ENCODE results near the gene OBI1.

Gene OBI1

GRCh38 chr13:78602561-78603239 lies 56.3 kb downstream of the OBI1 start:
- no peak for DNase-seq (ENCODE audit: low read depth in 2 of 2)

- DNase-seq (ENCODE audit: low read depth in 2 of 2) = no peak
These were observed 56.9 kb downstream of the OBI1 start for GRCh38 chr13:78601874-78602560.

- DNase-seq (ENCODE audit: low read depth in 2 of 2) = no peak
These were observed 57.7 kb downstream of the OBI1 start for GRCh38 chr13:78601124-78601873.

- DNase-seq (ENCODE audit: low read depth in 2 of 2) = no peak
These were observed 58.6 kb downstream of the OBI1 start for GRCh38 chr13:78600280-78600883.

- DNase-seq (ENCODE audit: low read depth in 2 of 2) = no peak
These were observed 59.2 kb downstream of the OBI1 start for GRCh38 chr13:78599645-78600279.

GRCh38 chr13:78598966-78599644 lies 59.9 kb downstream of the OBI1 start:
- DNase-seq (ENCODE audit: low read depth in 2 of 2) = no peak

- DNase-seq (ENCODE audit: low read depth in 2 of 2) = no peak
These were observed 60.7 kb downstream of the OBI1 start for GRCh38 chr13:78598116-78598781.

GRCh38 chr13:78597602-78597932 lies 61.4 kb downstream of the OBI1 start:
- DNase-seq (ENCODE audit: low read depth in 2 of 2) = no peak

- no peak for DNase-seq (ENCODE audit: low read depth in 2 of 2)
These were observed 62.0 kb downstream of the OBI1 start for GRCh38 chr13:78596736-78597601.

GRCh38 chr13:78596399-78596735 lies 62.6 kb downstream of the OBI1 start:
- DNase-seq (ENCODE audit: low read depth in 2 of 2) = no peak

- no peak for DNase-seq (ENCODE audit: low read depth in 2 of 2)
These were observed 63.2 kb downstream of the OBI1 start for GRCh38 chr13:78595495-78596398.

GRCh38 chr13:78594456-78594975 lies 64.4 kb downstream of the OBI1 start:
- DNase-seq (ENCODE audit: low read depth in 2 of 2) = no peak

- DNase-seq (ENCODE audit: low read depth in 2 of 2) = no peak
These were observed 65.1 kb downstream of the OBI1 start for GRCh38 chr13:78593652-78594455.

- no peak for DNase-seq (ENCODE audit: low read depth in 2 of 2)
These were observed 65.8 kb downstream of the OBI1 start for GRCh38 chr13:78593129-78593528.

GRCh38 chr13:78592584-78592983 lies 66.4 kb downstream of the OBI1 start:
- no peak for DNase-seq (ENCODE audit: low read depth in 2 of 2)

GRCh38 chr13:78589206-78589605 lies 69.7 kb downstream of the OBI1 start:
- no peak for DNase-seq (ENCODE audit: low read depth in 2 of 2)

GRCh38 chr13:78587395-78587794 lies 71.6 kb downstream of the OBI1 start:
- no peak for DNase-seq (ENCODE audit: low read depth in 2 of 2)

- DNase-seq (ENCODE audit: low read depth in 2 of 2) = no peak
These were observed 72.2 kb downstream of the OBI1 start for GRCh38 chr13:78586706-78587105.
